Measurements from ENCODE around the gene C19orf81.

GRCh38 chr19:50654882-50655281 is 5.6 kb downstream of the C19orf81 start:
- TF ChIP-seq CTCF (IDR thresholded peaks at IDR 0.05), result no peak
- no peak for TF ChIP-seq POLR2AphosphoS5 (IDR thresholded peaks at IDR 0.05)
- TF ChIP-seq POLR2A (IDR thresholded peaks at IDR 0.05), result no peak

Measured in sigmoid colon (tissue), 4 donors.